SK-N-SH (cell line): ENCODE results near the gene STK39. TPM values are rescaled to one million over a fixed set of nuclear protein-coding genes. Genes with fewer than 3 reads are reported as not detected.

ENCODE experiments used
- CTCF ChIA-PET: fragments of 300-600, 350-600 bp; formaldehyde crosslinking; extraction: SDS; loops from one replicate; lab custom pipeline; 2021; lab: Yijun Ruan, JAX
- POLR2A ChIA-PET: fragments of 350-600 bp; sonication (Branson Sonifier 250); formaldehyde crosslinking; extraction: SDS; loops from one replicate; lab custom pipeline; 2020; ENCODE audit warnings: antibody characterized with exemption, inconsistent platforms; lab: Yijun Ruan, JAX
- DNase-seq: peaks from one replicate; pipeline ENCODE4 v3.0.0; 2012
- H2AFZ ChIP-seq: fragments of 200-600 bp; sonication (generic); 2 replicates; pipeline ENCODE4 v1.8.1; 2016; ENCODE audit warnings: antibody characterized with exemption, mild to moderate bottlenecking, low read depth
- H3F3A ChIP-seq: fragments of 200-600 bp; sonication (generic); replicated peaks from 2 replicates; pipeline ENCODE3; 2016; ENCODE audit warnings: antibody characterized with exemption, mild to moderate bottlenecking; ENCODE audit not compliant: insufficient read depth
- H3K27ac ChIP-seq, 2 experiments: fragments of 200-500 bp in 1 of 2; fragments of 200-600 bp in 1 of 2; sonication (Bioruptor generic) in 1 of 2; sonication (generic), shearing (Covaris generic) in 1 of 2; 2 replicates each; pipeline versions ENCODE4 v1.5.1 to v1.6.1; 2014 to 2016; ENCODE audit warnings: low read depth in 2 of 2, inconsistent platforms in 1 of 2, low read length in 1 of 2, mild to moderate bottlenecking in 1 of 2, mixed read lengths in 1 of 2
- H3K27me3 ChIP-seq: fragments of 200-600 bp; sonication (generic), shearing (Covaris generic); 2 replicates; pipeline ENCODE4 v1.6.1; 2016; ENCODE audit warnings: mixed run types; ENCODE audit not compliant: insufficient read depth
- H3K36me3 ChIP-seq, 2 experiments: fragments of 200-500 bp in 1 of 2; fragments of 200-600 bp in 1 of 2; sonication (Bioruptor generic) in 1 of 2; sonication (generic) in 1 of 2; replicated peaks in 1 of 2; 2 replicates each; pipeline versions ENCODE3 to v1.5.1; 2014 to 2016; ENCODE audit warnings: low read length in 1 of 2, mild to moderate bottlenecking in 1 of 2; ENCODE audit not compliant: insufficient read depth in 2 of 2, control insufficient read depth in 1 of 2
- H3K4me1 ChIP-seq, 2 experiments: fragments of 200-500 bp in 1 of 2; fragments of 200-600 bp in 1 of 2; sonication (Bioruptor generic) in 1 of 2; sonication (generic), shearing (Covaris generic) in 1 of 2; 2 replicates each; pipeline versions ENCODE4 v1.5.1 to v1.6.1; 2014 to 2016; ENCODE audit warnings: low read depth in 1 of 2, low read length in 1 of 2, mixed run types in 1 of 2; ENCODE audit not compliant: insufficient read depth in 2 of 2, control insufficient read depth in 1 of 2
- H3K4me2 ChIP-seq: fragments of 200-600 bp; sonication (generic), shearing (Covaris generic); 2 replicates; pipeline ENCODE4 v1.6.1; 2017; ENCODE audit warnings: mixed run types
- H3K4me3 ChIP-seq, 2 experiments: fragments of 200-500 bp in 1 of 2; fragments of 200-600 bp in 1 of 2; sonication (Bioruptor generic) in 1 of 2; sonication (generic), shearing (Covaris generic) in 1 of 2; 2 replicates each; pipeline versions ENCODE4 v1.5.1 to v1.8.1; 2014 to 2016; ENCODE audit warnings: low read depth in 2 of 2, inconsistent platforms in 1 of 2, low read length in 1 of 2, mild to moderate bottlenecking in 1 of 2, mixed read lengths in 1 of 2, moderate library complexity in 1 of 2
- H3K79me2 ChIP-seq: fragments of 200-600 bp; sonication (generic); 2 replicates; pipeline ENCODE4 v1.8.1; 2017; ENCODE audit warnings: mild to moderate bottlenecking; ENCODE audit not compliant: insufficient read depth
- H3K9ac ChIP-seq: fragments of 200-600 bp; sonication (generic); 2 replicates; pipeline ENCODE4 v1.6.1; 2017; ENCODE audit warnings: mixed run types
- H3K9me2 ChIP-seq: fragments of 200-600 bp; sonication (generic); 2 replicates; pipeline ENCODE4 v1.6.1; 2017; ENCODE audit warnings: mixed run types
- H3K9me3 ChIP-seq: fragments of 200-600 bp; sonication (generic); 2 replicates; pipeline ENCODE4 v1.6.1; 2017; ENCODE audit warnings: mixed run types, mild to moderate bottlenecking, moderate library complexity
- H4K20me1 ChIP-seq: fragments of 200-600 bp; sonication (generic); 2 replicates; pipeline ENCODE4 v1.6.1; 2017; ENCODE audit warnings: mild to moderate bottlenecking, mixed run types; ENCODE audit not compliant: insufficient read depth
- EP300 ChIP-seq, 2 experiments: IDR thresholded peaks; 2 replicates each; pipeline versions ENCODE4 v1.4.0 to v1.6.1; 2012; ENCODE audit warnings: borderline replicate concordance in 1 of 2, low read depth in 1 of 2, low read length in 1 of 2
- EZH2phosphoT487 ChIP-seq: fragments of 200-600 bp; sonication (generic); IDR thresholded peaks from 2 replicates; pipeline ENCODE4 v1.6.1; 2017; ENCODE audit warnings: low read depth, mixed run types, mild to moderate bottlenecking, antibody characterized with exemption, moderate library complexity, borderline replicate concordance
- MXI1 ChIP-seq: IDR thresholded peaks from 2 replicates; pipeline ENCODE4 v1.6.1; 2012; ENCODE audit warnings: mild to moderate bottlenecking, low read depth, low read length, improper control_type of control experiment
- RAD21 ChIP-seq: IDR thresholded peaks from 2 replicates; pipeline ENCODE4 v1.6.1; 2012; ENCODE audit warnings: mild to moderate bottlenecking, low read length
- RFX5 ChIP-seq: IDR thresholded peaks from 2 replicates; pipeline ENCODE4 v1.6.1; 2012; ENCODE audit warnings: mild to moderate bottlenecking, improper control_type of control experiment, low read length
- RXRA ChIP-seq: IDR thresholded peaks from 2 replicates; pipeline ENCODE4 v1.4.0; 2012; ENCODE audit warnings: low read depth, mild to moderate bottlenecking, borderline replicate concordance
- TAF1 ChIP-seq: IDR thresholded peaks from 2 replicates; pipeline ENCODE4 v1.6.1; 2012; ENCODE audit warnings: low read depth, mild to moderate bottlenecking, low read length, moderate library complexity, borderline replicate concordance
- TCF12 ChIP-seq: IDR thresholded peaks from 2 replicates; pipeline ENCODE4 v1.4.0; 2012
- WGBS: methylation state at CpG from one replicate; pipeline ENCODE4 v1.1.6; 2017; ENCODE audit warnings: low lambda C conversion rate; 5-methylcytosine and 5-hydroxymethylcytosine counted together
- polyA plus RNA-seq, 3 experiments: library from polyadenylated mRNA; depleted of rRNA; stranded (reverse); fragments of >200 nt; gene quantifications; 2 replicates each; pipeline ENCODE4 v1.2.3, GENCODE V29; 2012
- TF ChIP-seq, protein P1 (sequence below): fragments of 150-350 bp; IDR thresholded peaks from 2 replicates; pipeline ENCODE4 v1.6.1; 2016; ENCODE audit warnings: mild to moderate bottlenecking, low read depth, low read length
- TF ChIP-seq, protein P2 (sequence below): IDR thresholded peaks from 2 replicates; pipeline ENCODE4 v1.4.0; 2012; ENCODE audit warnings: low read depth
- TF ChIP-seq, protein P3 (sequence below): fragments of 200-600 bp; sonication (generic); IDR thresholded peaks from 2 replicates; pipeline ENCODE4 v1.6.1; 2017; ENCODE audit warnings: antibody characterized with exemption, mild to moderate bottlenecking, moderate library complexity

Gene STK39
- polyA plus RNA-seq, 1 of the 3 experiments (the other 2 are of a cell fraction), result 9.6 TPM

DNA sequence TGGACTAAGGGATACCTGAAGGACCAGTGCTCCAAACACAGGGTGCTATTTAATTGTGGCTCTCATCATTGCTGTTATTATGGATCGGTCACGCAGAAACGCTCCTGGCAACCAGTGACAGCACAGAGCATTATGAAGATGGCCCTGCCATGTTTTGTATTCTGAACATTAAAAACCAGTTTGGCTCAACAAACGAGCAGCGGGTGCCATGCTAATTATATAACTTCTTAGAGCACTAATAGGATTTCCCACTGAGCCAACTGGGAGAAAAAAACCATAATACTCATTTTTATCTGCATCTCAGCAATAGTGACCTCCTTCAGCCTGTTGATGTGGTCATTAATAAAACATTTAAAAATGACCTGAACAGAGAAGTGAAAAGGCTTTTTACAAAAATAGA, 212.8 kb downstream of the STK39 start:
- no peaks in the 10 kb centered on the region for H4K20me1 ChIP-seq
- POLR2A ChIA-PET, result no interaction called here
- no peaks in the 10 kb centered on the region for H3K9me3 ChIP-seq
- H3K79me2 ChIP-seq, result no peaks in the 10 kb centered on the region
- TF ChIP-seq TAF1 (no peak), RXRA (no peak)
- TF ChIP-seq, protein P1, sequence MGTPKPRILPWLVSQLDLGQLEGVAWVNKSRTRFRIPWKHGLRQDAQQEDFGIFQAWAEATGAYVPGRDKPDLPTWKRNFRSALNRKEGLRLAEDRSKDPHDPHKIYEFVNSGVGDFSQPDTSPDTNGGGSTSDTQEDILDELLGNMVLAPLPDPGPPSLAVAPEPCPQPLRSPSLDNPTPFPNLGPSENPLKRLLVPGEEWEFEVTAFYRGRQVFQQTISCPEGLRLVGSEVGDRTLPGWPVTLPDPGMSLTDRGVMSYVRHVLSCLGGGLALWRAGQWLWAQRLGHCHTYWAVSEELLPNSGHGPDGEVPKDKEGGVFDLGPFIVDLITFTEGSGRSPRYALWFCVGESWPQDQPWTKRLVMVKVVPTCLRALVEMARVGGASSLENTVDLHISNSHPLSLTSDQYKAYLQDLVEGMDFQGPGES, result no peak
- TF ChIP-seq, all 33 proteins: peak for 0
- peaks cover 7% of the 10 kb centered on the region for H3F3A ChIP-seq
- H3K4me3 ChIP-seq, result no peak overlapping the region
- peaks cover 0 to 13% of the 10 kb centered on the region in 2 experiments; a peak in 2 of 4 replicates for H3K4me1 ChIP-seq
- no peak overlapping the region for H3K9ac ChIP-seq
- no peaks in the 10 kb centered on the region for H3K27me3 ChIP-seq
- H3K27ac ChIP-seq, result no peak overlapping the region
- no peak overlapping the region for H2AFZ ChIP-seq
- no peak overlapping the region for H3K4me2 ChIP-seq
- H3K9me2 ChIP-seq, result no peaks in the 10 kb centered on the region
- H3K36me3 ChIP-seq, result peaks cover 3 to 18% of the 10 kb centered on the region in 2 experiments
- DNase-seq, result no peak
- CTCF ChIA-PET, result interaction anchor here (0.9 to 2.5 kb wide), 3 partner anchors 84 to 1335 kb away, joined by 3 to 8 read pairs (median 3); no protein-coding TSS in a partner anchor
- 85% methylated on average over 5 of the region's 5 CpGs for WGBS

DNA sequence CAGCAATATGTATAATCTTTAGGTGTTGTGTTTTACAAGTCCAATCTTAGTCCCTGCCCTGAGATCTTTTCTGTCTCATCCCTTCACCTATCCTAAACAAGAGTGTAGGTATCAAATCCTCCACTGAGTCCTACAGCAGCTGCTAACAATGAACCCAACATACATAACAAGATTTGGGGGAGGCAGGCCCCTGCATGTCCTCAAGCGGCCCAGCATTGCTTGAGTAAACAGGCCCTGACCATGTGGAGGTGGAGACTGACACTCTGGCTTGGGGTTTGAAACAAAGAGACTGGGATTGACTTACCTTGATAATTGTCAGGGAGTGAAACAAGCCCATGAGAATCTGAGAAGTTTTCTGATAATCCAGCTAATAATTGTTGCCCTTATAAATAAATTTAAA, 213.4 kb downstream of the STK39 start:
- Histone ChIP-seq H2AFZ (no peak overlapping the region), H3K27ac (no peak overlapping the region), H3K4me3 (no peak overlapping the region), H3K9me2 (no peaks in the 10 kb centered on the region), H3K4me1 (peaks cover 3 to 13% of the 10 kb centered on the region in 2 experiments; a peak in 3 of 4 replicates), H4K20me1 (no peaks in the 10 kb centered on the region), H3K9me3 (no peaks in the 10 kb centered on the region), H3K36me3 (peaks cover 3 to 18% of the 10 kb centered on the region in 2 experiments), H3K9ac (no peak overlapping the region), H3K4me2 (no peak overlapping the region), H3K27me3 (no peaks in the 10 kb centered on the region), H3F3A (peaks cover 14% of the 10 kb centered on the region), H3K79me2 (no peaks in the 10 kb centered on the region)
- DNase-seq, result no peak
- TF ChIP-seq TAF1, result no peak
- no peak for TF ChIP-seq MXI1
- no peak for TF ChIP-seq RXRA
- no peak for TF ChIP-seq RAD21
- no peak for TF ChIP-seq EP300 (IDR thresholded peaks at IDR 0.05; ENCODE audit: borderline replicate concordance in 1 of 2, low read depth in 1 of 2, low read length in 1 of 2)
- TF ChIP-seq, protein P2, sequence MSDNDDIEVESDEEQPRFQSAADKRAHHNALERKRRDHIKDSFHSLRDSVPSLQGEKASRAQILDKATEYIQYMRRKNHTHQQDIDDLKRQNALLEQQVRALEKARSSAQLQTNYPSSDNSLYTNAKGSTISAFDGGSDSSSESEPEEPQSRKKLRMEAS, result no peak
- TF ChIP-seq, protein P1, result no peak
- TF ChIP-seq, protein P3, sequence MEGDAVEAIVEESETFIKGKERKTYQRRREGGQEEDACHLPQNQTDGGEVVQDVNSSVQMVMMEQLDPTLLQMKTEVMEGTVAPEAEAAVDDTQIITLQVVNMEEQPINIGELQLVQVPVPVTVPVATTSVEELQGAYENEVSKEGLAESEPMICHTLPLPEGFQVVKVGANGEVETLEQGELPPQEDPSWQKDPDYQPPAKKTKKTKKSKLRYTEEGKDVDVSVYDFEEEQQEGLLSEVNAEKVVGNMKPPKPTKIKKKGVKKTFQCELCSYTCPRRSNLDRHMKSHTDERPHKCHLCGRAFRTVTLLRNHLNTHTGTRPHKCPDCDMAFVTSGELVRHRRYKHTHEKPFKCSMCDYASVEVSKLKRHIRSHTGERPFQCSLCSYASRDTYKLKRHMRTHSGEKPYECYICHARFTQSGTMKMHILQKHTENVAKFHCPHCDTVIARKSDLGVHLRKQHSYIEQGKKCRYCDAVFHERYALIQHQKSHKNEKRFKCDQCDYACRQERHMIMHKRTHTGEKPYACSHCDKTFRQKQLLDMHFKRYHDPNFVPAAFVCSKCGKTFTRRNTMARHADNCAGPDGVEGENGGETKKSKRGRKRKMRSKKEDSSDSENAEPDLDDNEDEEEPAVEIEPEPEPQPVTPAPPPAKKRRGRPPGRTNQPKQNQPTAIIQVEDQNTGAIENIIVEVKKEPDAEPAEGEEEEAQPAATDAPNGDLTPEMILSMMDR, result no peak
- TF ChIP-seq TCF12, result no peak
- TF ChIP-seq RFX5, result no peak
- TF ChIP-seq EZH2phosphoT487, result no peak
- 100% methylated on average over 1 of the region's 1 CpG for WGBS
- CTCF ChIA-PET, result interaction anchor here (1.1 to 2.5 kb wide), 2 partner anchors 85 to 302 kb away, joined by 3 to 8 read pairs; no protein-coding TSS in a partner anchor
- POLR2A ChIA-PET, result no interaction called here
